ENCODE measurements around the gene CLEC10A. TPM values are rescaled to one million over a fixed set of nuclear protein-coding genes. Genes with fewer than 3 reads are reported as not detected.

The CLEC10A gene
- total RNA-seq, 6 donors from 2014 or later, result 0.76 to 16.8 (median 5.1) TPM

- Histone ChIP-seq H3K4me1 (peaks cover 22 to 42% (median 27%) of the 10 kb centered on the region in 4 donors), H3K4me3 (no peak overlapping the region), H3K27me3 (no peaks in the 10 kb centered on the region), H3K27ac (peak overlapping the region; percentile 63 to 83 (median 72)), H3K36me3 (peaks cover 0 to 19% (median 0%) of the 10 kb centered on the region in 4 donors), H3K9me3 (no peaks in the 10 kb centered on the region)
- ATAC-seq (ENCODE audit: low FRiP score in 2 of 2) (no peak), DNase-seq (peak in 1 of 2 donors; percentile 59)
- TF ChIP-seq POLR2AphosphoS5 (IDR thresholded peaks at IDR 0.05) (peak; percentile 77), CTCF (IDR thresholded peaks at IDR 0.05) (no peak), POLR2A (IDR thresholded peaks at IDR 0.05) (peak in 1 of 4 donors; percentile 19), EP300 (IDR thresholded peaks at IDR 0.05) (peak in 3 of 4 donors; percentile 42 to 74 (median 68))
- WGBS, 2 donors, result 40 to 60% methylated on average over 8 of the region's 8 CpGs
Observed at GRCh38 chr17:7029659-7030058, 50.4 kb downstream of the CLEC10A start.

- ATAC-seq (ENCODE audit: low FRiP score in 2 of 2) (no peak), DNase-seq (no peak)
- Histone ChIP-seq H3K4me3 (no peak overlapping the region), H3K4me1 (peaks cover 18 to 42% (median 27%) of the 10 kb centered on the region in 4 donors), H3K36me3 (peaks cover 0 to 25% (median 0%) of the 10 kb centered on the region in 4 donors), H3K27ac (peak overlapping the region; percentile 63 to 83 (median 72)), H3K27me3 (no peaks in the 10 kb centered on the region), H3K9me3 (no peaks in the 10 kb centered on the region)
- TF ChIP-seq POLR2AphosphoS5 (IDR thresholded peaks at IDR 0.05), result no peak
- TF ChIP-seq EP300 (IDR thresholded peaks at IDR 0.05), result no peak
- no peak for TF ChIP-seq CTCF (IDR thresholded peaks at IDR 0.05)
- TF ChIP-seq POLR2A (IDR thresholded peaks at IDR 0.05), result no peak
- 80 to 85% methylated on average over 3 of the region's 3 CpGs for WGBS, 2 donors
Observed at GRCh38 chr17:7029096-7029495, 51.0 kb downstream of the CLEC10A start.

GRCh38 chr17:7027335-7027734 lies 52.7 kb downstream of the CLEC10A start:
- H3K9me3 ChIP-seq, result no peaks in the 10 kb centered on the region
- no peak for ATAC-seq (ENCODE audit: low FRiP score in 2 of 2)
- 83 to 90% methylated on average over 6 to 12 of the region's 13 CpGs for WGBS, 2 donors
- peak in 1 of 2 donors; percentile 56 for DNase-seq
- peaks cover 0 to 26% (median 0%) of the 10 kb centered on the region in 4 donors for H3K36me3 ChIP-seq
- TF ChIP-seq POLR2AphosphoS5 (IDR thresholded peaks at IDR 0.05) (no peak), POLR2A (IDR thresholded peaks at IDR 0.05) (no peak), CTCF (IDR thresholded peaks at IDR 0.05) (no peak), EP300 (IDR thresholded peaks at IDR 0.05) (no peak)
- peaks cover 0 to 1% (median 0%) of the 10 kb centered on the region in 4 donors for H3K27me3 ChIP-seq
- peak overlapping the region in 3 of 4 donors; percentile 21 to 83 (median 55) for H3K27ac ChIP-seq
- H3K4me3 ChIP-seq, result no peak overlapping the region
- peaks cover 28 to 57% (median 33%) of the 10 kb centered on the region in 4 donors for H3K4me1 ChIP-seq

GRCh38 chr17:7026471-7027115 lies 53.5 kb downstream of the CLEC10A start:
- Histone ChIP-seq H3K9me3 (no peaks in the 10 kb centered on the region), H3K27me3 (peaks cover 0 to 5% (median 0%) of the 10 kb centered on the region in 4 donors), H3K4me1 (peaks cover 35 to 65% (median 40%) of the 10 kb centered on the region in 4 donors), H3K4me3 (no peak overlapping the region), H3K36me3 (peaks cover 0 to 26% (median 0%) of the 10 kb centered on the region in 4 donors), H3K27ac (peak overlapping the region in 3 of 4 donors; percentile 26 to 83 (median 55))
- DNase-seq (no peak), ATAC-seq (ENCODE audit: low FRiP score in 2 of 2) (no peak)
- no peak for TF ChIP-seq EP300 (IDR thresholded peaks at IDR 0.05)
- TF ChIP-seq POLR2AphosphoS5 (IDR thresholded peaks at IDR 0.05), result no peak
- no peak for TF ChIP-seq POLR2A (IDR thresholded peaks at IDR 0.05)
- TF ChIP-seq CTCF (IDR thresholded peaks at IDR 0.05), result no peak
- 89 to 90% methylated on average over 19 to 29 of the region's 29 CpGs for WGBS, 2 donors
